H9 (cell line): Measurements from ENCODE around the gene PCSK6. TPM values are rescaled to one million over a fixed set of nuclear protein-coding genes. Genes with fewer than 3 reads are reported as not detected.
A peak's percentile ranks its signal among the peaks of the same experiment; 100 is the strongest.

Source experiments
- DNase-seq: peaks from one replicate; pipeline ENCODE4 v3.0.0-alpha.2; 2017
- H2AFZ ChIP-seq: one replicate; pipeline ENCODE4 v1.6.1; 2013; ENCODE audit warnings: mild to moderate bottlenecking, low read length, control low read depth, moderate library complexity
- H2AK5ac ChIP-seq: 2 replicates; pipeline ENCODE4 v1.6.1; 2013; ENCODE audit warnings: low read length, control low read depth, mixed read lengths; ENCODE audit not compliant: insufficient read length
- H2BK120ac ChIP-seq: one replicate; pipeline ENCODE4 v1.6.1; 2013; ENCODE audit warnings: low read depth, mild to moderate bottlenecking, low read length, control low read depth, inconsistent platforms; ENCODE audit not compliant: poor library complexity, severe bottlenecking
- H2BK12ac ChIP-seq: 2 replicates; pipeline ENCODE4 v1.6.1; 2013; ENCODE audit warnings: low read length, control low read depth, mixed read lengths, low read depth; ENCODE audit not compliant: insufficient read length
- H2BK15ac ChIP-seq: 2 replicates; pipeline ENCODE4 v1.6.1; 2013; ENCODE audit warnings: low read depth, low read length, control low read depth
- H2BK20ac ChIP-seq: one replicate; pipeline ENCODE4 v1.6.1; 2013; ENCODE audit warnings: low read depth, mild to moderate bottlenecking, low read length, control low read depth, inconsistent platforms; ENCODE audit not compliant: poor library complexity, severe bottlenecking
- H2BK5ac ChIP-seq: 2 replicates; pipeline ENCODE4 v1.6.1; 2013; ENCODE audit warnings: low read length, control low read depth, mixed read lengths; ENCODE audit not compliant: insufficient read length
- H3K14ac ChIP-seq: 2 replicates; pipeline ENCODE4 v1.6.1; 2013; ENCODE audit warnings: low read length, control low read depth; ENCODE audit not compliant: insufficient read depth
- H3K18ac ChIP-seq: 2 replicates; pipeline ENCODE4 v1.6.1; 2013; ENCODE audit warnings: low read depth, mild to moderate bottlenecking, mixed read lengths, low read length, control low read depth; ENCODE audit not compliant: insufficient read length
- H3K23ac ChIP-seq: 2 replicates; pipeline ENCODE4 v1.6.1; 2013; ENCODE audit warnings: low read length, control low read depth, mixed read lengths, low read depth; ENCODE audit not compliant: insufficient read length
- H3K23me2 ChIP-seq: 2 replicates; pipeline ENCODE4 v1.6.1; 2013; ENCODE audit warnings: low read depth, mild to moderate bottlenecking, mixed read lengths, low read length, control low read depth; ENCODE audit not compliant: insufficient read length, poor library complexity, severe bottlenecking
- H3K27ac ChIP-seq: 2 replicates; pipeline ENCODE4 v1.5.1; 2013; ENCODE audit warnings: low read length, control low read depth, mixed read lengths, low read depth; ENCODE audit not compliant: insufficient read length
- H3K27me3 ChIP-seq: 2 replicates; pipeline ENCODE4 v1.6.1; 2013; ENCODE audit warnings: low read length, control low read depth, inconsistent platforms; ENCODE audit not compliant: insufficient read depth
- H3K4ac ChIP-seq: 2 replicates; pipeline ENCODE4 v1.6.1; 2013; ENCODE audit warnings: low read depth, mild to moderate bottlenecking, control low read depth, inconsistent platforms, low read length, moderate library complexity
- H3K4me1 ChIP-seq: 2 replicates; pipeline ENCODE4 v1.6.1; 2013; ENCODE audit warnings: low read length, control low read depth, inconsistent platforms; ENCODE audit not compliant: insufficient read depth
- H3K4me2 ChIP-seq: 2 replicates; pipeline ENCODE4 v1.6.1; 2013; ENCODE audit warnings: low read length, control low read depth, mixed read lengths; ENCODE audit not compliant: insufficient read length, insufficient read depth
- H3K56ac ChIP-seq: 2 replicates; pipeline ENCODE4 v1.6.1; 2013; ENCODE audit warnings: low read depth, mild to moderate bottlenecking, mixed read lengths, low read length, control low read depth; ENCODE audit not compliant: insufficient read length
- H3K79me1 ChIP-seq: 2 replicates; pipeline ENCODE4 v1.6.1; 2013; ENCODE audit warnings: low read depth, mild to moderate bottlenecking, moderate library complexity, low read length, control low read depth, inconsistent platforms; ENCODE audit not compliant: insufficient read depth, poor library complexity, severe bottlenecking
- H3K79me2 ChIP-seq: 2 replicates; pipeline ENCODE4 v1.6.1; 2013; ENCODE audit warnings: low read length, control low read depth, inconsistent platforms; ENCODE audit not compliant: insufficient read depth
- H3K9ac ChIP-seq: 2 replicates; pipeline ENCODE4 v1.6.1; 2013; ENCODE audit warnings: low read length, control low read depth, mixed read lengths; ENCODE audit not compliant: insufficient read length; ENCODE audit errors: extremely low read depth
- H3K9me3 ChIP-seq: one replicate; pipeline ENCODE4 v1.6.1; 2013; ENCODE audit warnings: low read depth, low read length, inconsistent platforms; ENCODE audit not compliant: control insufficient read depth
- H3T11ph ChIP-seq: one replicate; pipeline ENCODE4 v1.6.1; 2013; ENCODE audit warnings: mild to moderate bottlenecking, low read length, control low read depth, inconsistent platforms
- H4K20me1 ChIP-seq: one replicate; pipeline ENCODE4 v1.6.1; 2013; ENCODE audit not compliant: control insufficient read depth, insufficient read length, insufficient read depth
- H4K5ac ChIP-seq: 2 replicates; pipeline ENCODE4 v1.6.1; 2013; ENCODE audit warnings: low read depth, mild to moderate bottlenecking, mixed read lengths, low read length, control low read depth; ENCODE audit not compliant: insufficient read length
- H4K8ac ChIP-seq: replicated peaks from 2 replicates; pipeline ENCODE4 v1.6.1; 2013; ENCODE audit warnings: low read length, control low read depth, mixed read lengths, low read depth; ENCODE audit not compliant: insufficient read length
- H4K91ac ChIP-seq: 2 replicates; pipeline ENCODE4 v1.6.1; 2013; ENCODE audit warnings: low read depth, mild to moderate bottlenecking, moderate library complexity, mixed read lengths, low read length, control low read depth; ENCODE audit not compliant: insufficient read length
- H3K27ac Mint-ChIP-seq, 3 experiments: 2 replicates in 2 of 3; 3 replicates in 1 of 3; pipeline ENCODE4 v1.8.0; 2020 to 2021; ENCODE audit warnings: mixed read lengths in 3 of 3, mild to moderate bottlenecking in 1 of 3, moderate library complexity in 1 of 3
- H3K27me3 Mint-ChIP-seq: 2 replicates; pipeline ENCODE4 v1.8.0; 2021; ENCODE audit warnings: low read depth, mild to moderate bottlenecking, moderate library complexity, mixed read lengths
- H3K36me3 Mint-ChIP-seq, 3 experiments: 2 replicates in 2 of 3; 3 replicates in 1 of 3; pipeline ENCODE4 v1.8.0; 2020 to 2021; ENCODE audit warnings: low read depth in 3 of 3, mixed read lengths in 3 of 3; ENCODE audit not compliant: insufficient read depth in 1 of 3
- H3K4me1 Mint-ChIP-seq, 2 experiments: 2 replicates each; pipeline ENCODE4 v1.8.0; 2020; ENCODE audit warnings: mixed read lengths in 2 of 2
- H3K4me3 Mint-ChIP-seq, 2 experiments: 2 replicates in 1 of 2; 3 replicates in 1 of 2; pipeline ENCODE4 v1.8.0; 2020 to 2021; ENCODE audit warnings: mild to moderate bottlenecking in 2 of 2, mixed read lengths in 2 of 2, moderate library complexity in 1 of 2
- H3K9me3 Mint-ChIP-seq, 2 experiments: 2 replicates in 1 of 2; 3 replicates in 1 of 2; pipeline ENCODE4 v1.8.0; 2020; ENCODE audit warnings: mild to moderate bottlenecking in 2 of 2, mixed read lengths in 2 of 2, moderate library complexity in 1 of 2
- WGBS: extraction: QIAGEN DNeasy Blood & Tissue Kit; methylation state at CpG from one replicate; pipeline ENCODE4 v1.1.7; 2013; ENCODE audit warnings: missing lambda C conversion rate, low lambda C conversion rate, mixed read lengths; ENCODE audit not compliant: insufficient read length; ENCODE audit errors: extremely low coverage; 5-methylcytosine and 5-hydroxymethylcytosine counted together
- total RNA-seq: library from RNA; stranded (reverse); gene quantifications from 2 replicates; pipeline ENCODE4 v1.2.1, GENCODE V29; 2021
- TF ChIP-seq, protein P1 (sequence below): fragments of 200-600 bp; sonication (generic); conservative IDR thresholded peaks from 3 replicates; pipeline ENCODE4 v1.8.0; 2021; ENCODE audit warnings: antibody characterized with exemption, mild to moderate bottlenecking

PCSK6 gene
- total RNA-seq, 1 experiment from 2014 or later: 4.0 TPM

DNA sequence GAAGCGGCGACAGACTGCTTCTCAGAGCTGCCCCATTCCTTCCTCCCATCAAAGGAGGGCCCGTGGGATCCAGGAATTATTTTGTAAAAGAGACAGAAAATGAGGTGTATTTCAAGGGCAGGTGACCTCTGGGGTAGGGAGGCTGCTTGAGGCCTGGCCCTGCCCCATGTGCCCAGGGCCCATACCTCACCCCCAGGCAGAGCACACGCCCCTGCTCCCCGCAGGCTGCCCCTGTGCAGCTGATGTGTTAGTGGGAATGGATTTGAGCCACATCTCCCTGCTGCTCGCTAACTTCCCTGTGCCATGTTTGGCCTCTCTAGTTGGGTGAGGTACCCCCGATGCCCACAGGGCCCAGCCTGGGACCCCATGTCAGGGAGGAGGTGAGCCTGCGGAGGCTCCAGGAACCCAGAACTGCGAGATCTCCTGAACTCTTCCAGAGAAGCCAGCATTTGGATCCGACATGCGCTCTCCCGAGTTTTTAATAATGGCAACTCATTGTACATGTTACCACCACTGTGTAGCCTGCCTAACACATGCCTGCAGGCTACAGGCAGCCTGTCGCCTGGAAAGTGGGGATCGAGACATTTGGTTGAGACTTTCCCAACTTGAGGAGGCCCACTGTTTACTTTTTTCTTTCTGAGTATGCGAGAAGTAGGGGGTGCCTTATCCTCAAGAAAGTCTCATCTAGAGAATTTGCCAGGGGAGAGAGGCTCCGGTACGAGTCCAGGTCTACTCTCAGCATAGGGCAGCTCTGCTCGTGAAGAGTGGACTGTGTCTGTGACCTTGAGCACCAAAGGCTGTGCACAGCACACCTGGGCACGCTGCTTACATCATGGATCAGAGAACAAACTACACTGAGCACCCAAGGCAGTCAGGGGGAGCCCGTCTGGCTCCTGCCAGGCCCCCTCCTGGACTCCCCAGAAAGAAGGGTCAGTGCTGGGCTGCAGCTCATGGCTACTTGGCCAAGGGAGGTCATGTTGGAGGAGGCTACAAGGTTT, 36.1 kb downstream of the PCSK6 start:
- Histone ChIP-seq H2AK5ac (no peak overlapping the region), H2BK5ac (no peak overlapping the region), H3K4ac (no peak overlapping the region), H3K18ac (no peak overlapping the region), H4K8ac (no peak overlapping the region), H4K5ac (no peak overlapping the region), H3K79me1 (no peaks in the 10 kb centered on the region), H3K4me1 (no peaks in the 10 kb centered on the region), H3K9ac (no peak overlapping the region), H4K20me1 (no peaks in the 10 kb centered on the region), H3T11ph (no peak overlapping the region), H2AFZ (no peak overlapping the region), H2BK20ac (no peak overlapping the region), H4K91ac (no peak overlapping the region), H3K23me2 (no peaks in the 10 kb centered on the region), H3K79me2 (no peaks in the 10 kb centered on the region), H3K9me3 (no peaks in the 10 kb centered on the region), H2BK12ac (no peak overlapping the region), H3K14ac (peak overlapping the region; percentile 56; the same call in 1 of the 2 replicates), H3K56ac (no peak overlapping the region), H2BK15ac (no peak overlapping the region), H3K27me3 (no peaks in the 10 kb centered on the region), H3K23ac (no peak overlapping the region), H2BK120ac (no peak overlapping the region), H3K27ac (no peak overlapping the region), H3K4me2 (no peak overlapping the region)
- DNase-seq: no peak
- H3K27ac Mint-ChIP-seq: 0 out of 7 replicates have a peak overlapping the region, but pooled peaks of 1 of the 3 experiments have one; percentile 83
- H3K9me3 Mint-ChIP-seq: no peaks in the 10 kb centered on the region
- no peaks in the 10 kb centered on the region; the same call in 1 of the 2 replicates for H3K27me3 Mint-ChIP-seq
- H3K4me3 Mint-ChIP-seq: no peak overlapping the region
- H3K36me3 Mint-ChIP-seq: no peaks in the 10 kb centered on the region
- WGBS: no CpG with 5 or more reads among the region's 20 CpGs
- H3K4me1 Mint-ChIP-seq: peaks cover 13 to 26% of the 10 kb centered on the region in 2 experiments
- TF ChIP-seq, protein P1, sequence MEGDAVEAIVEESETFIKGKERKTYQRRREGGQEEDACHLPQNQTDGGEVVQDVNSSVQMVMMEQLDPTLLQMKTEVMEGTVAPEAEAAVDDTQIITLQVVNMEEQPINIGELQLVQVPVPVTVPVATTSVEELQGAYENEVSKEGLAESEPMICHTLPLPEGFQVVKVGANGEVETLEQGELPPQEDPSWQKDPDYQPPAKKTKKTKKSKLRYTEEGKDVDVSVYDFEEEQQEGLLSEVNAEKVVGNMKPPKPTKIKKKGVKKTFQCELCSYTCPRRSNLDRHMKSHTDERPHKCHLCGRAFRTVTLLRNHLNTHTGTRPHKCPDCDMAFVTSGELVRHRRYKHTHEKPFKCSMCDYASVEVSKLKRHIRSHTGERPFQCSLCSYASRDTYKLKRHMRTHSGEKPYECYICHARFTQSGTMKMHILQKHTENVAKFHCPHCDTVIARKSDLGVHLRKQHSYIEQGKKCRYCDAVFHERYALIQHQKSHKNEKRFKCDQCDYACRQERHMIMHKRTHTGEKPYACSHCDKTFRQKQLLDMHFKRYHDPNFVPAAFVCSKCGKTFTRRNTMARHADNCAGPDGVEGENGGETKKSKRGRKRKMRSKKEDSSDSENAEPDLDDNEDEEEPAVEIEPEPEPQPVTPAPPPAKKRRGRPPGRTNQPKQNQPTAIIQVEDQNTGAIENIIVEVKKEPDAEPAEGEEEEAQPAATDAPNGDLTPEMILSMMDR: no peak
